ENCODE data around the gene RASA3. TPM values are rescaled to one million over a fixed set of nuclear protein-coding genes. Genes with fewer than 3 reads are reported as not detected.

The RASA3 gene
- total and polyA plus RNA-seq, 10 of the 15 experiments (the other 5 are each of a cell fraction or from before 2014, with no cell fraction given), result 0.79 to 33.9 (median 17.6) TPM

DNA sequence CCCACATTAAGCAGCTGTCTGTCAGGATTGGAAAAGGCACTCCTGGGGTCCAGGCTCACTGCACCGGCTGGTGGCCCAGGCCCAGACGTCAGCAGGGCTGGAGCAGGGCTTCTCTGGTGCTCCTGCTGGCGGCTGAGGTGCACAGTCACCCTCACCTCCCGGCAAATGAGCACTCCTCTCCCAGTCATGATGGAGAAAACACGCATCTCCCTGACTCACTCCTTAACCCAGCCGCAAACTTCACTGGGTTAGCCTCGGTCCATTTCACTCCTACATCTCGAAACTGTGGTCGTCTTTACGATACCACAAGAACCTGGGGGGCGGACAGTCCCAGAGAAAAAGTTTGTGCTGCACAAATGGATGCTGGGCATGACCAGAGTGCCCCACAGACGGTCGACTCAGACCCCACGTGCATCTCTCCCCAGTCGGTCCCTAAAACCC is 3.3 kb upstream of the RASA3 start (continued):
- TF ChIP-seq, protein P1, sequence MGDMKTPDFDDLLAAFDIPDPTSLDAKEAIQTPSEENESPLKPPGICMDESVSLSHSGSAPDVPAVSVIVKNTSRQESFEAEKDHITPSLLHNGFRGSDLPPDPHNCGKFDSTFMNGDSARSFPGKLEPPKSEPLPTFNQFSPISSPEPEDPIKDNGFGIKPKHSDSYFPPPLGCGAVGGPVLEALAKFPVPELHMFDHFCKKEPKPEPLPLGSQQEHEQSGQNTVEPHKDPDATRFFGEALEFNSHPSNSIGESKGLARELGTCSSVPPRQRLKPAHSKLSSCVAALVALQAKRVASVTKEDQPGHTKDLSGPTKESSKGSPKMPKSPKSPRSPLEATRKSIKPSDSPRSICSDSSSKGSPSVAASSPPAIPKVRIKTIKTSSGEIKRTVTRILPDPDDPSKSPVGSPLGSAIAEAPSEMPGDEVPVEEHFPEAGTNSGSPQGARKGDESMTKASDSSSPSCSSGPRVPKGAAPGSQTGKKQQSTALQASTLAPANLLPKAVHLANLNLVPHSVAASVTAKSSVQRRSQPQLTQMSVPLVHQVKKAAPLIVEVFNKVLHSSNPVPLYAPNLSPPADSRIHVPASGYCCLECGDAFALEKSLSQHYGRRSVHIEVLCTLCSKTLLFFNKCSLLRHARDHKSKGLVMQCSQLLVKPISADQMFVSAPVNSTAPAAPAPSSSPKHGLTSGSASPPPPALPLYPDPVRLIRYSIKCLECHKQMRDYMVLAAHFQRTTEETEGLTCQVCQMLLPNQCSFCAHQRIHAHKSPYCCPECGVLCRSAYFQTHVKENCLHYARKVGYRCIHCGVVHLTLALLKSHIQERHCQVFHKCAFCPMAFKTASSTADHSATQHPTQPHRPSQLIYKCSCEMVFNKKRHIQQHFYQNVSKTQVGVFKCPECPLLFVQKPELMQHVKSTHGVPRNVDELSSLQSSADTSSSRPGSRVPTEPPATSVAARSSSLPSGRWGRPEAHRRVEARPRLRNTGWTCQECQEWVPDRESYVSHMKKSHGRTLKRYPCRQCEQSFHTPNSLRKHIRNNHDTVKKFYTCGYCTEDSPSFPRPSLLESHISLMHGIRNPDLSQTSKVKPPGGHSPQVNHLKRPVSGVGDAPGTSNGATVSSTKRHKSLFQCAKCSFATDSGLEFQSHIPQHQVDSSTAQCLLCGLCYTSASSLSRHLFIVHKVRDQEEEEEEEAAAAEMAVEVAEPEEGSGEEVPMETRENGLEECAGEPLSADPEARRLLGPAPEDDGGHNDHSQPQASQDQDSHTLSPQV (IDR thresholded peaks at IDR 0.05), result no peak
- no peak for TF ChIP-seq RAD21 (IDR thresholded peaks at IDR 0.05; ENCODE audit: insufficient read depth, low read depth, low read length)
- no peak for TF ChIP-seq NR2F1 (conservative IDR thresholded peaks at IDR 0.05)
- TF ChIP-seq GABPA (IDR thresholded peaks at IDR 0.05; ENCODE audit: low read depth), result no peak

DNA sequence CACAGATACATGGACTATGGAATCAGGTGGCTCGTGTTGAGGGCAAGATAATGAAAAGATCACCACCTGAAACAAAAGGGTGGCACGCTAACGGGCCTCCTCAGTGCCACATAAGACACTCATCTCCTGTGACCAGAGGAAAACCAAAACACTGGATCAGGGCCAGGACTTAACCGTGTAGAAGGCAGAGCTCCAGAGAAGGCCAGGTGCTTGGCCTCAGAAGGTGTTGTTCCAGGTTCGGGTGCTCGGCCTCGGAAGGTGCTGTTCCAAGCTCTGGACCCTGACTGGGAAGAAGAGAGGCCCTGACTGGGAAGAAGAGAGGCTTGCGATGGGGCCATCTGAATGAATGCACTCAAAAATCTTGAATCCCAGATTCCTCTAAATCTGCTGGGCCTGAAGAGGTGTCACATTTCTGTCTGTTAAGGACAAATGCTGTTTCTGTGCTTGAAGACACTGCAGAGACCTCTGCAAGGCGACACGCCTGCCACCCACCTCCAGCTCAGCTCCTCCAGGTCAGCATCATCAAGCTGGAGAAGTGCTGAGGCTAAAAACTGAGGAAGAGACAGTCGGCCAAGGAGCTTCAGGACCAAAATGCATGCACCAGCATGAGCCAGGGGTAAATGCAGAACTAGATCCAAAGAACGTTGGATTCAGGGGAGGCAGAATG is 2.7 kb upstream of the RASA3 start:
- POLR2A ChIA-PET, result no interaction called here
- intact Hi-C loops (cut with micrococcal nuclease; ENCODE audit: unreplicated experiment) (no loop called here), in situ Hi-C loops (cut with MboI) (no loop called here)
- no TSS peak for BruUV-seq (replicated peaks)
- peaks cover 21% of the 10 kb centered on the region for H3K79me2 ChIP-seq (ENCODE audit: control insufficient read depth, insufficient read depth, low read length)
- H3K4me3 ChIP-seq, result no peak overlapping the region
- 62% methylated on average over 12 of the region's 12 CpGs for WGBS (ENCODE audit: insufficient coverage, insufficient replicate concordance, low lambda C conversion rate, missing lambda C conversion rate)
- H3K36me3 ChIP-seq (ENCODE audit: control insufficient read depth in 2 of 2, insufficient read depth in 2 of 2, low read length in 1 of 2), result no peaks in the 10 kb centered on the region
- FAIRE-seq (no peak), ATAC-seq (no peak), DNase-seq (ENCODE audit: low read depth, low spot score) (no peak)
- H3K4me2 ChIP-seq (ENCODE audit: control insufficient read depth, insufficient read depth), result no peak overlapping the region
- H4K20me1 ChIP-seq (ENCODE audit: control insufficient read depth, insufficient read depth), result no peaks in the 10 kb centered on the region
- RAD21 ChIA-PET (ENCODE audit: unreplicated experiment), result no interaction called here
- CTCF ChIA-PET, result no interaction called here
- H3K4me1 ChIP-seq (ENCODE audit: control insufficient read depth, insufficient read depth, low read length), result peaks cover 8% of the 10 kb centered on the region
- H3K27ac ChIP-seq (ENCODE audit: control insufficient read depth, insufficient read depth), result no peak overlapping the region
- H3K27me3 ChIP-seq (replicated peaks in 1 of 2; ENCODE audit: control insufficient read depth in 2 of 2, insufficient read depth in 2 of 2, low read length in 1 of 2), result no peaks in the 10 kb centered on the region
- H3K9ac ChIP-seq (ENCODE audit: control insufficient read depth, insufficient read depth, low read length), result no peak overlapping the region
- no peaks in the 10 kb centered on the region for H3K9me3 ChIP-seq (replicated peaks; ENCODE audit: control insufficient read depth, insufficient read depth, low read length)
- SMC1A ChIA-PET (ENCODE audit: uncharacterized antibody, unreplicated experiment), result interaction anchor here (0.7 to 1.4 kb wide), 2 partner anchors 10 to 13 kb away, joined by 3 to 4 read pairs; no protein-coding TSS in a partner anchor
- H2AFZ ChIP-seq (ENCODE audit: control insufficient read depth, low read depth, low read length), result no peak overlapping the region
- TF ChIP-seq MEF2A (IDR thresholded peaks at IDR 0.05; ENCODE audit: insufficient read depth, low read depth, low read length) (no peak), MYC (IDR thresholded peaks at IDR 0.05; ENCODE audit: insufficient read depth, insufficient read length, insufficient replicate concordance, low read length, severe bottlenecking) (no peak), RBBP5 (conservative IDR thresholded peaks at IDR 0.05) (no peak), CEBPB (IDR thresholded peaks at IDR 0.05; ENCODE audit: borderline replicate concordance in 1 of 2, low read depth in 2 of 2, low read length in 2 of 2) (no peak), SMC3 (IDR thresholded peaks at IDR 0.05; ENCODE audit: borderline replicate concordance, low read length) (no peak), RCOR1 (conservative IDR thresholded peaks at IDR 0.05; ENCODE audit: low read depth, low read length) (no peak), IKZF2 (IDR thresholded peaks at IDR 0.05) (no peak), ZNF274 (IDR thresholded peaks at IDR 0.05; ENCODE audit: insufficient read depth, insufficient read length) (no peak), TCF12 (IDR thresholded peaks at IDR 0.05; ENCODE audit: low read depth, low read length) (no peak)
- TF ChIP-seq, protein P2, sequence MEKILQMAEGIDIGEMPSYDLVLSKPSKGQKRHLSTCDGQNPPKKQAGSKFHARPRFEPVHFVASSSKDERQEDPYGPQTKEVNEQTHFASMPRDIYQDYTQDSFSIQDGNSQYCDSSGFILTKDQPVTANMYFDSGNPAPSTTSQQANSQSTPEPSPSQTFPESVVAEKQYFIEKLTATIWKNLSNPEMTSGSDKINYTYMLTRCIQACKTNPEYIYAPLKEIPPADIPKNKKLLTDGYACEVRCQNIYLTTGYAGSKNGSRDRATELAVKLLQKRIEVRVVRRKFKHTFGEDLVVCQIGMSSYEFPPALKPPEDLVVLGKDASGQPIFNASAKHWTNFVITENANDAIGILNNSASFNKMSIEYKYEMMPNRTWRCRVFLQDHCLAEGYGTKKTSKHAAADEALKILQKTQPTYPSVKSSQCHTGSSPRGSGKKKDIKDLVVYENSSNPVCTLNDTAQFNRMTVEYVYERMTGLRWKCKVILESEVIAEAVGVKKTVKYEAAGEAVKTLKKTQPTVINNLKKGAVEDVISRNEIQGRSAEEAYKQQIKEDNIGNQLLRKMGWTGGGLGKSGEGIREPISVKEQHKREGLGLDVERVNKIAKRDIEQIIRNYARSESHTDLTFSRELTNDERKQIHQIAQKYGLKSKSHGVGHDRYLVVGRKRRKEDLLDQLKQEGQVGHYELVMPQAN (conservative IDR thresholded peaks at IDR 0.05), result no peak
- TF ChIP-seq, protein P3, sequence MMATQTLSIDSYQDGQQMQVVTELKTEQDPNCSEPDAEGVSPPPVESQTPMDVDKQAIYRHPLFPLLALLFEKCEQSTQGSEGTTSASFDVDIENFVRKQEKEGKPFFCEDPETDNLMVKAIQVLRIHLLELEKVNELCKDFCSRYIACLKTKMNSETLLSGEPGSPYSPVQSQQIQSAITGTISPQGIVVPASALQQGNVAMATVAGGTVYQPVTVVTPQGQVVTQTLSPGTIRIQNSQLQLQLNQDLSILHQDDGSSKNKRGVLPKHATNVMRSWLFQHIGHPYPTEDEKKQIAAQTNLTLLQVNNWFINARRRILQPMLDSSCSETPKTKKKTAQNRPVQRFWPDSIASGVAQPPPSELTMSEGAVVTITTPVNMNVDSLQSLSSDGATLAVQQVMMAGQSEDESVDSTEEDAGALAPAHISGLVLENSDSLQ (IDR thresholded peaks at IDR 0.05), result no peak

All from GM12878 (cell line).